ENCODE results near the gene ANO6. TPM values are rescaled to one million over a fixed set of nuclear protein-coding genes. Genes with fewer than 3 reads are reported as not detected.
"Not testable (repeated sequence)": the region's sequence is repeated elsewhere in the genome, so short reads cannot be mapped to it uniquely, and the experiment has no call there.

ANO6 gene
- 10 to 100 TPM; 14.4 to 34.0 (median 22.6) TPM for total RNA-seq
- polyA plus RNA-seq: 1 to 10 TPM; 4.0 to 5.4 TPM

GRCh38 chr12:45215419-45216229 lies at the start of gene ANO6:
Gene ANO6 (plus strand): TSS chr12:45216095. CDS start chr12:45216322, 227 bp downstream.
- TF ChIP-seq CTCF (IDR thresholded peaks at IDR 0.05): no peak
- peak; percentile 81 to 93 (median 86) for DNase-seq

GRCh38 chr12:45168976-45169375 lies 46.9 kb upstream of the ANO6 start:
- FAIRE-seq (no peak), DNase-seq (no peak), ATAC-seq (no peak)
- Histone ChIP-seq H3K4me1 (no peaks in the 10 kb centered on the region), H3K36me3 (no peaks in the 10 kb centered on the region), H3K27me3 (no peaks in the 10 kb centered on the region), H3K4me3 (no peak overlapping the region), H3K9me3 (no peaks in the 10 kb centered on the region), H3K27ac (no peak overlapping the region)
- intact Hi-C loops (cut with DNase I): no loop called here
- 90 to 98% methylated on average over 2 of the region's 2 CpGs for WGBS, 2 donors
- no peak for TF ChIP-seq CTCF (IDR thresholded peaks at IDR 0.05)

More at GRCh38 chr12:45215419-45216229, at the start of gene ANO6:
- Histone ChIP-seq H3K4me3 (peak within 1 kb of the TSS; percentile 79 to 97 (median 85)), H3K4me1 (peaks cover 10 to 14% (median 13%) of the 10 kb centered on the region in 3 donors), H3K9me3 (no peaks in the 10 kb centered on the region), H3K27me3 (no peaks in the 10 kb centered on the region), H3K36me3 (no peaks in the 10 kb centered on the region), H3K27ac (peak within 1 kb of the TSS; percentile 81 to 98 (median 92))
- ATAC-seq (peak; percentile 84 to 94 (median 92)), FAIRE-seq (no peak)
- WGBS, 2 donors: 0% methylated on average over 59 to 62 of the region's 62 CpGs
- intact Hi-C loops (cut with DNase I): loop anchor here in 1 of 3 donors (10.0 kb wide), 1 partner anchor 169 kb away; no protein-coding TSS in a partner anchor

- no peaks in the 10 kb centered on the region for H3K36me3 ChIP-seq
- no peaks in the 10 kb centered on the region for H3K27me3 ChIP-seq
- ATAC-seq: peak; percentile 77 to 91 (median 87)
- no peaks in the 10 kb centered on the region for H3K9me3 ChIP-seq
- H3K27ac ChIP-seq: no peak overlapping the region
- TF ChIP-seq CTCF (IDR thresholded peaks at IDR 0.05): peak; percentile 79 to 90 (median 84)
- peak; percentile 51 to 90 (median 78) for DNase-seq
- no peak for FAIRE-seq
- no peak overlapping the region for H3K4me3 ChIP-seq
- 52% methylated on average over 3 of the region's 3 CpGs for WGBS, 2 donors
- intact Hi-C loops (cut with DNase I): no loop called here
- no peaks in the 10 kb centered on the region for H3K4me1 ChIP-seq
Measured at GRCh38 chr12:45170456-45171042, 45.3 kb upstream of the ANO6 start.

GRCh38 chr12:45173293-45173692 lies 42.6 kb upstream of the ANO6 start:
- WGBS, 2 donors: 91 to 92% methylated on average over 10 of the region's 10 CpGs
- H3K9me3 ChIP-seq; H3K27ac ChIP-seq; intact Hi-C loops (cut with DNase I); H3K4me1 ChIP-seq; H3K27me3 ChIP-seq; H3K4me3 ChIP-seq; DNase-seq; FAIRE-seq; H3K36me3 ChIP-seq: not testable (repeated sequence)
- ATAC-seq: peak in 3 of 4 donors; percentile 37 to 69 (median 50)

GRCh38 chr12:45174595-45174994 lies 41.3 kb upstream of the ANO6 start:
- ATAC-seq: no peak
- H3K4me3 ChIP-seq: no peak overlapping the region
- H3K4me1 ChIP-seq: no peaks in the 10 kb centered on the region
- WGBS, 2 donors: 98% methylated on average over 14 of the region's 14 CpGs
- intact Hi-C loops (cut with DNase I): no loop called here
- no peak for TF ChIP-seq CTCF (IDR thresholded peaks at IDR 0.05)
- H3K36me3 ChIP-seq: no peaks in the 10 kb centered on the region
- H3K27ac ChIP-seq: no peak overlapping the region
- DNase-seq: no peak
- no peaks in the 10 kb centered on the region for H3K27me3 ChIP-seq
- no peaks in the 10 kb centered on the region for H3K9me3 ChIP-seq
- no peak for FAIRE-seq
